HEK293 (cell line): ENCODE data around the gene FSCN2.

ENCODE experiments used
- AEBP2 ChIP-seq: fragments of 450-650 bp; formaldehyde crosslinking; IDR thresholded peaks from 2 replicates; pipeline ENCODE4 v1.5.1; 2016; ENCODE audit warnings: missing biosample characterization, missing genetic modification characterization, borderline replicate concordance
- CTCF ChIP-seq: fragments of 450-650 bp; formaldehyde crosslinking; IDR thresholded peaks from 2 replicates; pipeline ENCODE4 v1.5.1; 2016; ENCODE audit warnings: missing biosample characterization, missing genetic modification characterization
- MYNN ChIP-seq: fragments of 450-650 bp; formaldehyde crosslinking; IDR thresholded peaks from 2 replicates; pipeline ENCODE4 v1.5.1; 2016; ENCODE audit warnings: missing biosample characterization, missing genetic modification characterization, borderline replicate concordance
- PRDM10 ChIP-seq: fragments of 450-650 bp; formaldehyde crosslinking; IDR thresholded peaks from 2 replicates; pipeline ENCODE4 v1.5.1; 2016; ENCODE audit warnings: missing biosample characterization, missing genetic modification characterization
- TCF7L2 ChIP-seq: IDR thresholded peaks from 2 replicates; pipeline ENCODE4 v1.6.1; 2011; ENCODE audit warnings: low read depth, mild to moderate bottlenecking, inconsistent platforms, low read length, moderate library complexity, borderline replicate concordance
- ZBTB8A ChIP-seq: fragments of 450-650 bp; formaldehyde crosslinking; IDR thresholded peaks from 2 replicates; pipeline ENCODE4 v1.5.1; 2016; ENCODE audit warnings: missing biosample characterization, missing genetic modification characterization
- ZNF274 ChIP-seq, 2 experiments: fragments of 200-500 bp in 1 of 2; fragments of 450-650 bp in 1 of 2; sonication (Bioruptor generic) in 1 of 2; formaldehyde crosslinking in 1 of 2; IDR thresholded peaks; 2 replicates each; pipeline versions ENCODE4 v1.5.1 to v1.6.1; 2014 to 2016; ENCODE audit warnings: borderline replicate concordance in 1 of 2, inconsistent platforms in 1 of 2, low read length in 1 of 2, missing biosample characterization in 1 of 2, missing genetic modification characterization in 1 of 2
- ZNF350 ChIP-seq: fragments of 450-650 bp; formaldehyde crosslinking; IDR thresholded peaks from 2 replicates; pipeline ENCODE4 v1.5.0; 2017; ENCODE audit warnings: missing biosample characterization, mild to moderate bottlenecking, missing genetic modification characterization
- ZNF473 ChIP-seq: fragments of 450-650 bp; formaldehyde crosslinking; IDR thresholded peaks from 2 replicates; pipeline ENCODE4 v1.5.1; 2017; ENCODE audit warnings: missing biosample characterization, missing genetic modification characterization
- ZNF585B ChIP-seq: fragments of 450-650 bp; formaldehyde crosslinking; IDR thresholded peaks from 2 replicates; pipeline ENCODE4 v1.5.1; 2016; ENCODE audit warnings: missing biosample characterization, missing genetic modification characterization
- ZNF660 ChIP-seq: fragments of 450-650 bp; IDR thresholded peaks from 2 replicates; pipeline ENCODE4 v1.5.1; 2018; ENCODE audit warnings: missing biosample characterization, mild to moderate bottlenecking, missing genetic modification characterization

GRCh38 chr17:81545160-81545949 lies 17.2 kb downstream of the FSCN2 start:
- TF ChIP-seq MYNN (no peak), ZNF585B (tag by site-specific recombination) (no peak), ZNF473 (tag by site-specific recombination) (no peak), TCF7L2 (no peak), CTCF (no peak), AEBP2 (tag by site-specific recombination) (no peak), ZNF350 (tag by site-specific recombination) (no peak), ZBTB8A (tag by site-specific recombination) (no peak), PRDM10 (no peak), ZNF660 (tag by site-specific recombination) (no peak), ZNF274 (IDR thresholded peaks at IDR 0.05; ENCODE audit: low read length) (no peak), ZNF274 (tag by site-specific recombination; IDR thresholded peaks at IDR 0.05; ENCODE audit: borderline replicate concordance) (no peak)
